HepG2 (cell line): Measurements from ENCODE around the gene MAGEA6.
"Not testable (repeated sequence)": the region's sequence is repeated elsewhere in the genome, so short reads cannot be mapped to it uniquely, and the experiment has no call there.

Experiments
- CENPT ChIP-seq: sonication (generic); formaldehyde crosslinking; IDR thresholded peaks from 2 replicates; pipeline ENCODE4 v1.8.0; 2022; ENCODE audit warnings: low read depth, mild to moderate bottlenecking, moderate library complexity, missing genetic modification reagents
- CHCHD3 ChIP-seq: sonication (generic); formaldehyde crosslinking; IDR thresholded peaks from 2 replicates; pipeline ENCODE4 v1.8.0; 2022; ENCODE audit warnings: mild to moderate bottlenecking, missing genetic modification reagents, moderate library complexity
- DR1 ChIP-seq: sonication (generic); formaldehyde crosslinking; IDR thresholded peaks from 2 replicates; pipeline ENCODE4 v1.8.0; 2021; ENCODE audit warnings: mild to moderate bottlenecking, missing genetic modification reagents, inconsistent platforms
- FOXM1 ChIP-seq: sonication (generic); formaldehyde crosslinking; IDR thresholded peaks from 2 replicates; pipeline ENCODE4 v1.5.0; 2020; ENCODE audit warnings: missing genetic modification reagents
- ZBTB1 ChIP-seq: sonication (generic); formaldehyde crosslinking; IDR thresholded peaks from 2 replicates; pipeline ENCODE4 v1.4.0; 2020; ENCODE audit warnings: missing genetic modification reagents, borderline replicate concordance
- ZBTB7A ChIP-seq: sonication (generic); formaldehyde crosslinking; IDR thresholded peaks from 2 replicates; pipeline ENCODE4 v1.8.0; 2022; ENCODE audit warnings: mild to moderate bottlenecking, missing genetic modification reagents

DNA sequence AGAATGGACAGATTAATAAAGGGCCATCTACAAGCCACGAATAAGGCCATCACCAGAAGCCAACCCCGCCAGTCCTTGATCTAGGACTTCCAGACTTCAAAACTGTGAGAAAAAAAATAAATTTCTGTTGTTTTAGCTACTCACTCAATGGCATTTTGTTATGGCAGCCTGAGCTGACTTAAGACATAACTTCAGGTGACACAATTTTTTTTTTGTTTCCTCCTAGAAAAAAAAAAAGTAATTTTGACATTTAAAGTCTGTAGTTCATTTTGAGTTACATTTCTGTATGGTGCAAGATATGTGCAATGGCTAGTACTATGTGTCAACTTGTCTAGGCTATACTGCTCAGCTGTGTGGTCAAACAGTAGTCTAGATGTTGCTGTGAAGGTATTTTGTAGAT lies 10.6 kb downstream of the MAGEA6 start, which contains the start of gene CSAG3:
- TF ChIP-seq FOXM1 (CRISPR knock-in tag); CENPT; ZBTB7A (CRISPR knock-in tag); CHCHD3 (CRISPR knock-in tag); ZBTB1 (CRISPR knock-in tag); DR1 (CRISPR knock-in tag): not testable (repeated sequence)
